SK-N-SH treated with all-trans-retinoic acid at 6 μM for 48 hours (cell line): ENCODE measurements around the gene DENND2A.

Source experiments
- ARNTL ChIP-seq: fragments of 450-650 bp; formaldehyde crosslinking; IDR thresholded peaks from 2 replicates; pipeline ENCODE4 v1.5.0; 2020; ENCODE audit warnings: low read depth, mild to moderate bottlenecking, moderate library complexity, borderline replicate concordance
- BACH2 ChIP-seq: fragments of 250-450 bp; sonication (Bioruptor Pico); IDR thresholded peaks from 2 replicates; pipeline ENCODE4 v1.9.0; 2021; ENCODE audit warnings: mild to moderate bottlenecking, borderline replicate concordance
- ESRRG ChIP-seq: fragments of 250-450 bp; sonication (Bioruptor Pico); IDR thresholded peaks from 2 replicates; pipeline ENCODE4 v1.6.1; 2021; ENCODE audit warnings: mild to moderate bottlenecking
- GLIS3 ChIP-seq: fragments of 250-450 bp; sonication (Bioruptor Pico); IDR thresholded peaks from 2 replicates; pipeline ENCODE4 v1.5.0; 2020; ENCODE audit warnings: mild to moderate bottlenecking, moderate library complexity
- RARB ChIP-seq: fragments of 250-450 bp; sonication (Bioruptor Pico); IDR thresholded peaks from 2 replicates; pipeline ENCODE4 v1.8.0; 2021; ENCODE audit warnings: mild to moderate bottlenecking, moderate library complexity
- TCF4 ChIP-seq: fragments of 250-450 bp; sonication (Bioruptor Pico); IDR thresholded peaks from 2 replicates; pipeline ENCODE4 v1.8.0; 2021; ENCODE audit warnings: mild to moderate bottlenecking, moderate library complexity, borderline replicate concordance
- TOX ChIP-seq: fragments of 250-450 bp; sonication (Bioruptor Pico); IDR thresholded peaks from 2 replicates; pipeline ENCODE4 v1.8.0; 2021; ENCODE audit warnings: mild to moderate bottlenecking, moderate library complexity, borderline replicate concordance
- ZFP30 ChIP-seq: fragments of 450-650 bp; formaldehyde crosslinking; IDR thresholded peaks from 2 replicates; pipeline ENCODE4 v1.5.0; 2022; ENCODE audit warnings: mild to moderate bottlenecking, moderate library complexity
- TF ChIP-seq, protein P1 (sequence below): fragments of 250-450 bp; sonication (Bioruptor Pico); IDR thresholded peaks from 2 replicates; pipeline ENCODE4 v1.8.0; 2021; ENCODE audit warnings: low read depth, mild to moderate bottlenecking, moderate library complexity, borderline replicate concordance
- TF ChIP-seq, protein P2 (sequence below): fragments of 250-450 bp; sonication (Bioruptor Pico); IDR thresholded peaks from 2 replicates; pipeline ENCODE4 v1.5.1; 2020; ENCODE audit warnings: low read depth, mild to moderate bottlenecking, moderate library complexity
- TF ChIP-seq, protein P3 (sequence below): fragments of 250-450 bp; sonication (Bioruptor Pico); IDR thresholded peaks from 2 replicates; pipeline ENCODE4 v1.5.0; 2020; ENCODE audit warnings: mild to moderate bottlenecking, moderate library complexity

DNA sequence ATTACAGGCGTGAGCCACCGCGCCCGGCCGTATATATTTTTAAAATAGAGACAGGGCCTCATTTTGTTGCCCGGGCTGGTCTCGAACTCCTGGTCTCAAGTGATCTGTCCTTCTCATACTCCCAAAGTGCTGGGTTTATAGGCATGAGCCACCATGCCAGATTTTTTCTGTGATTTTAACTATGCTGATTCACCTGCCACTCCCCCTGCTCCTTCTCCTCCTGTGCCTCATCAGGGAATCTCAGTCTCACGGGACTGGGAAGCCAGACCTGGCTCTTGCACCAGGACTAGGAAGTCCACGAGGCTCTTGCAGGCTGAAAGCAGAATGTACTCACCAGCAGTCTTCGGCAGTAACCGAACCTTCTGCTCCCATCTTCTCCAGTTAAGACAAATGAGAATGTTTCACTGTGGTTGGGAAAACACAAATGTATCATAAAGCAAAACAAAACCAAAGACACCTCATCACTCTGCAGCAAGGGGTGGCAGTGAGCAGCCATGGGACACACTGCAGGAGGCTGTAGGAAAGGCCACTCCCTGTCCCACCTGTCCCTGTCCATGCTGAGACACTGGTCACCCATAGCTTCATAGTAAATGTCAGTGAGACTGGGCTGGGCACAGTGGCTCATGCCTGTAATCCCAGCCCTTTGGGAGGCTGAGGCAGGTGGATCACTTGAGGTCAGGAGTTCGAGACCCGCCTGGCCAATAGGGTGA lies 82.6 kb downstream of the DENND2A start:
- TF ChIP-seq, protein P1, sequence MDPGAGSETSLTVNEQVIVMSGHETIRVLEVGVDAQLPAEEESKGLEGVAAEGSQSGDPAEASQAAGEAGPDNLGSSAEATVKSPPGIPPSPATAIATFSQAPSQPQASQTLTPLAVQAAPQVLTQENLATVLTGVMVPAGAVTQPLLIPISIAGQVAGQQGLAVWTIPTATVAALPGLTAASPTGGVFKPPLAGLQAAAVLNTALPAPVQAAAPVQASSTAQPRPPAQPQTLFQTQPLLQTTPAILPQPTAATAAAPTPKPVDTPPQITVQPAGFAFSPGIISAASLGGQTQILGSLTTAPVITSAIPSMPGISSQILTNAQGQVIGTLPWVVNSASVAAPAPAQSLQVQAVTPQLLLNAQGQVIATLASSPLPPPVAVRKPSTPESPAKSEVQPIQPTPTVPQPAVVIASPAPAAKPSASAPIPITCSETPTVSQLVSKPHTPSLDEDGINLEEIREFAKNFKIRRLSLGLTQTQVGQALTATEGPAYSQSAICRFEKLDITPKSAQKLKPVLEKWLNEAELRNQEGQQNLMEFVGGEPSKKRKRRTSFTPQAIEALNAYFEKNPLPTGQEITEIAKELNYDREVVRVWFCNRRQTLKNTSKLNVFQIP (CRISPR knock-in tag): no peak
- no peak for TF ChIP-seq ESRRG
- no peak for TF ChIP-seq ZFP30 (CRISPR knock-in tag)
- TF ChIP-seq, protein P2, sequence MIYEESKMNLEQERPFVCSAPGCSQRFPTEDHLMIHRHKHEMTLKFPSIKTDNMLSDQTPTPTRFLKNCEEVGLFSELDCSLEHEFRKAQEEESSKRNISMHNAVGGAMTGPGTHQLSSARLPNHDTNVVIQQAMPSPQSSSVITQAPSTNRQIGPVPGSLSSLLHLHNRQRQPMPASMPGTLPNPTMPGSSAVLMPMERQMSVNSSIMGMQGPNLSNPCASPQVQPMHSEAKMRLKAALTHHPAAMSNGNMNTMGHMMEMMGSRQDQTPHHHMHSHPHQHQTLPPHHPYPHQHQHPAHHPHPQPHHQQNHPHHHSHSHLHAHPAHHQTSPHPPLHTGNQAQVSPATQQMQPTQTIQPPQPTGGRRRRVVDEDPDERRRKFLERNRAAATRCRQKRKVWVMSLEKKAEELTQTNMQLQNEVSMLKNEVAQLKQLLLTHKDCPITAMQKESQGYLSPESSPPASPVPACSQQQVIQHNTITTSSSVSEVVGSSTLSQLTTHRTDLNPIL (CRISPR knock-in tag): no peak
- TF ChIP-seq TCF4 (CRISPR knock-in tag): no peak
- no peak for TF ChIP-seq ARNTL (CRISPR knock-in tag)
- TF ChIP-seq, protein P3, sequence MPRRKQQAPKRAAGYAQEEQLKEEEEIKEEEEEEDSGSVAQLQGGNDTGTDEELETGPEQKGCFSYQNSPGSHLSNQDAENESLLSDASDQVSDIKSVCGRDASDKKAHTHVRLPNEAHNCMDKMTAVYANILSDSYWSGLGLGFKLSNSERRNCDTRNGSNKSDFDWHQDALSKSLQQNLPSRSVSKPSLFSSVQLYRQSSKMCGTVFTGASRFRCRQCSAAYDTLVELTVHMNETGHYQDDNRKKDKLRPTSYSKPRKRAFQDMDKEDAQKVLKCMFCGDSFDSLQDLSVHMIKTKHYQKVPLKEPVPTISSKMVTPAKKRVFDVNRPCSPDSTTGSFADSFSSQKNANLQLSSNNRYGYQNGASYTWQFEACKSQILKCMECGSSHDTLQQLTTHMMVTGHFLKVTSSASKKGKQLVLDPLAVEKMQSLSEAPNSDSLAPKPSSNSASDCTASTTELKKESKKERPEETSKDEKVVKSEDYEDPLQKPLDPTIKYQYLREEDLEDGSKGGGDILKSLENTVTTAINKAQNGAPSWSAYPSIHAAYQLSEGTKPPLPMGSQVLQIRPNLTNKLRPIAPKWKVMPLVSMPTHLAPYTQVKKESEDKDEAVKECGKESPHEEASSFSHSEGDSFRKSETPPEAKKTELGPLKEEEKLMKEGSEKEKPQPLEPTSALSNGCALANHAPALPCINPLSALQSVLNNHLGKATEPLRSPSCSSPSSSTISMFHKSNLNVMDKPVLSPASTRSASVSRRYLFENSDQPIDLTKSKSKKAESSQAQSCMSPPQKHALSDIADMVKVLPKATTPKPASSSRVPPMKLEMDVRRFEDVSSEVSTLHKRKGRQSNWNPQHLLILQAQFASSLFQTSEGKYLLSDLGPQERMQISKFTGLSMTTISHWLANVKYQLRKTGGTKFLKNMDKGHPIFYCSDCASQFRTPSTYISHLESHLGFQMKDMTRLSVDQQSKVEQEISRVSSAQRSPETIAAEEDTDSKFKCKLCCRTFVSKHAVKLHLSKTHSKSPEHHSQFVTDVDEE (CRISPR knock-in tag): no peak
- TF ChIP-seq TOX (CRISPR knock-in tag): no peak
- TF ChIP-seq GLIS3 (CRISPR knock-in tag): no peak
- TF ChIP-seq RARB (CRISPR knock-in tag): no peak
- TF ChIP-seq BACH2 (CRISPR knock-in tag): no peak
